GM12872 (cell line): ENCODE results near the gene AFAP1L1.

Source experiments
- TF ChIP-seq, protein P1 (sequence below): IDR thresholded peaks from 3 replicates; pipeline ENCODE4 v1.5.1; 2011; ENCODE audit warnings: low read depth, mild to moderate bottlenecking, low read length, moderate library complexity; ENCODE audit not compliant: insufficient read depth

The AFAP1L1 gene

DNA sequence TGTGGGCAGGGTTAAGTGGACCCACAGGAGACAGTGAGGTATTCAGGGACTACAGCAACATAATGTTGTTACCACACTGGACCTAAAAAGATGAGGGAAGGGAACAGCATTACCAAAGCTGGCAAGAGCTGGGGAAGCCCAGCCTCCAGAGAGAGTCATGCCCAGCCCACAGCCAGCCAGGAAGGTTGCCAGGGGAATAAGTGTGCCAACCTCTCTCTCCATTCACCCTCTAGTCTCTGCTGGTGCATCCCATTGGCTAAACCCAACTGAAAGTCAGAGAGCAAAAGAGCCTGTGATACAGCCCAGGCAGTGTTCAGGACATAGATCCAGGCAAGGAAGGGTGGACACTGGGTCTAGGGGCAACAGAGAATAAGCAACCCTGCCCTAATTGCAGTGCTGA is 35.8 kb upstream of the AFAP1L1 start:
- TF ChIP-seq, protein P1, sequence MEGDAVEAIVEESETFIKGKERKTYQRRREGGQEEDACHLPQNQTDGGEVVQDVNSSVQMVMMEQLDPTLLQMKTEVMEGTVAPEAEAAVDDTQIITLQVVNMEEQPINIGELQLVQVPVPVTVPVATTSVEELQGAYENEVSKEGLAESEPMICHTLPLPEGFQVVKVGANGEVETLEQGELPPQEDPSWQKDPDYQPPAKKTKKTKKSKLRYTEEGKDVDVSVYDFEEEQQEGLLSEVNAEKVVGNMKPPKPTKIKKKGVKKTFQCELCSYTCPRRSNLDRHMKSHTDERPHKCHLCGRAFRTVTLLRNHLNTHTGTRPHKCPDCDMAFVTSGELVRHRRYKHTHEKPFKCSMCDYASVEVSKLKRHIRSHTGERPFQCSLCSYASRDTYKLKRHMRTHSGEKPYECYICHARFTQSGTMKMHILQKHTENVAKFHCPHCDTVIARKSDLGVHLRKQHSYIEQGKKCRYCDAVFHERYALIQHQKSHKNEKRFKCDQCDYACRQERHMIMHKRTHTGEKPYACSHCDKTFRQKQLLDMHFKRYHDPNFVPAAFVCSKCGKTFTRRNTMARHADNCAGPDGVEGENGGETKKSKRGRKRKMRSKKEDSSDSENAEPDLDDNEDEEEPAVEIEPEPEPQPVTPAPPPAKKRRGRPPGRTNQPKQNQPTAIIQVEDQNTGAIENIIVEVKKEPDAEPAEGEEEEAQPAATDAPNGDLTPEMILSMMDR: no peak

DNA sequence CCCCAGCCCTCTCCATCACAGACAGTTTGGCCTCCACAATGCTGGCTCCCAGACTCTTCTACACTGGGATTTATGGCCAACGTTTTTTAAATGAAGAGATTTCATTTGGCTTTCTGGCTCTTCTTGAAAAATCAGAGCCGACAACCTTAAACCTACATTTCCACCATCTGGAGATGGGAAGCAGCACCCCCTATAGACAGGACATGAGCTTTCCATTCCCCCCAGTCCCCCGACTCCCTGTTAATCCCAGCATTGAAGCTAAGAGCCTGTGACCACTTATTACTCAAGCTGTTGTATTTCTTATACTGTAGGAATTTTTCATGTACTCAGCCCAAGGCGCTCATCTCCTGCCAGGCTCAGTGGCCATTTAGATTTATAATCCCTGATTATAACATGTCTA is 34.0 kb upstream of the AFAP1L1 start:
- TF ChIP-seq, protein P1: no peak

DNA sequence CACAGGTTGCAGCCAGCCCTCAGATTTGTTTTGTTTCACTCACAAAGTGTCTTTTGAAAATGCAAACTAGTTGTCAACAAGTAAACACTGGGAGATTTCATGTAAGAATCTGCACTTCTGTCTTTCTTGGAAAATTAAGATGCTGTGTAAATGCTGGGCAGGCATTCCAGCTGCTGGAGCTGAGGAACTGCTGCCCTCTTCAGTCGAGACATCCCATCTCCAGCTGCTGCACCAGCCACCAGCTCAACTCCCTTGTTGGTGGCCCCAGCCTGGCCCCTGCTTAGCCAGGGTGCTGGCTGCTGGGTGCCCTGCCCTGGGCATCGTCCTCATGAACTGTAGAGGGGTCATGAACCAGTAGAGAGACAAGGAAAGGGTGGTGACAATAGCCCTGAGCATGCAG is 33.1 kb upstream of the AFAP1L1 start:
- TF ChIP-seq, protein P1: no peak

DNA sequence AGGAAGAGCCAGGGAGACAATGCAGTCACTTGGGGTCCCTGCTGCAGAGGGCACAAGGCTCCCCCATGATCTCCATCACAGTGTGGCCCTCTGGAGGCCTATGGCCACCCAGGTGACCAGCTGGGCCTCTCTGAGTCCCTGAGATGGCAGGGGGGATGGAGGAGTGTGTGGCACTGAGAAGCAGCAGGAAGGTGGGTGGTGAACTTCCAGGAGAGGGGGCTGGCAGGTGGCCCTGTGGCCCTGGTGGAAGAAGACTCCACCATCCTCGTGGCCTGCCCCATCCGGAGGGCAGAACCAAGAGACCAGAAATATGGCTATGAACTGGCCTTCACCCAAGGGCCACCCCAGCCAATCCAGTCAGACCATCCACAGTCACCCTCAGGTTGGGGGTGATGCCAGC is 31.7 kb upstream of the AFAP1L1 start:
- TF ChIP-seq, protein P1: no peak

DNA sequence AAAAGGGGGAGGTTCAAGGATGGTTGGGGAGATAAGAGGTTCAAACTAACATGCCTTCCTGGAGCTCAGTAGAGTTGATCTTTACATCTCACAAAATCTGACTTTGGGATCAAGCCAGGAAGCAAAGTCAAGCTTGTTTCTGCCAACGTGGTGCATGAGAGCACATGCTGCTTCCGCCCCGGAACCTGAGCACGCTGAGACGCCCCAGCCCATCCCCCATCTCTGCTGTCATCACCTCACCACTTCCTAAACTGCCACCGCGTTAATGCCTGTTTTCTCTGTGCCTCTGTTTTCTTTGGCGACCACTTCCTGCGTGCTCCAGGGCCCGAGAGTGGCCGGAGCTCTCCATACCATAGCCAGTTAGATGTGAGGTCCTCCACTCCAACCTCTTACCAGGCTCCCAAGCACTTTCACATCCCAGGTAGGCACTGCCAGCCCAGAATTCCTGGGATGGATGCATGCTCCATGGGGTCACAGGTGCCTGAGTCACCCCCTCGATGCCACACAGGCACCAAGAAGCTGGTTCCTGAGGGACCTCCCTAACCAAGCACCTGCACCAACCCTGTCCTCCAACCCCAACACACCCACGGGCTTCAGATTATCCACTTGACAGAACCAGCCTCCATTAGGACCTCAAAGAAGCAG is 31.2 kb upstream of the AFAP1L1 start:
- TF ChIP-seq, protein P1: no peak

DNA sequence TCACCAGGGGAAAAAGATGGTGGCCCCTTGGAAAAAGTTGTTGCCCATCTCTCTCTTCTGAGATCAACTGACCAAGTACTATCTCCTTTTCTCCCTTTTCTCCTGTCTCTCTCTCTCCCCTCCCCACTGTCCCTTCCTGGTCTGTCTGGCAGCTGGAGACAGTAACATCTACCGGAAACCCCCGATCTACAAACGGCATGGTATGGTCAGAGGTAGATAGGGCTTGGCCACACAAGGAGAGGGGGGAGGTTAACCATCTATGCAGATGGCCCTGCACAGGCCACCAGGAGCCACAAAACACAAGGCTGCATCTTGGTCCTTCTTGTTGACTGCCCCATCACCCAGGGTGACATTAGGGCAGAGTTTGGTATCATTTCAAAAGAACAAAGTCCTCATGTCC is 29.3 kb upstream of the AFAP1L1 start:
- TF ChIP-seq, protein P1: no peak

DNA sequence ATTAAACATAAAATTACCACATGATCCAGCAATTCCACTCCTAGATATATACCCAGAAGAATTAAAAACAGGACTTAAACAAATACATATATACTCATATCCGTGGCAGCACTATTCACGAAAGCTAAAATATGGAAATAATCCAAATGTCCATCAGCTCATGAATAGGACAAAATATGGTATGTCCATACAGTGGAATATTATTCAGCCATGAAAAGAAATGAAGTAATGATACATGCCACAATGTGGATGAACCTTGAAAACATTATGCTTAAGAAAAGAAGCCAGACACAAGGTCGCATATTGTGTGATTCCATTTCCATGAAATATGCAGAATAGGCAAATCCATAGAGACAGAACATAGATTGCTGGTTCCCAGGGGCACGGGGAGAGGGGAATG is 24.8 kb upstream of the AFAP1L1 start:
- TF ChIP-seq, protein P1: no peak
